Karpas-422 (cell line): ENCODE results near the gene NMNAT3. TPM values are rescaled to one million over a fixed set of nuclear protein-coding genes. Genes with fewer than 3 reads are reported as not detected.
A peak's percentile ranks its signal among the peaks of the same experiment; 100 is the strongest.
"Not testable (repeated sequence)": the region's sequence is repeated elsewhere in the genome, so short reads cannot be mapped to it uniquely, and the experiment has no call there.

Experiments used
- DNase-seq: peaks from one replicate; pipeline ENCODE4 v3.0.0-alpha.2; 2015
- H2AFZ ChIP-seq: fragments of 200-600 bp; sonication (generic); 2 replicates; pipeline ENCODE4 v1.6.1; 2014; ENCODE audit warnings: antibody characterized with exemption, low read length, mixed read lengths
- H3K27ac ChIP-seq: fragments of 200-600 bp; sonication (generic); 2 replicates; pipeline ENCODE4 v1.5.1; 2014; ENCODE audit warnings: mild to moderate bottlenecking, low read length, moderate library complexity
- H3K27me3 ChIP-seq: fragments of 200-600 bp; sonication (generic); 2 replicates; pipeline ENCODE4 v1.6.1; 2014; ENCODE audit warnings: low read length, mixed read lengths
- H3K36me3 ChIP-seq: fragments of 200-600 bp; sonication (generic); 2 replicates; pipeline ENCODE4 v1.6.1; 2014; ENCODE audit warnings: low read length, mixed read lengths; ENCODE audit not compliant: insufficient read depth
- H3K4me1 ChIP-seq: fragments of 200-600 bp; sonication (generic); 2 replicates; pipeline ENCODE4 v1.6.1; 2014; ENCODE audit warnings: mild to moderate bottlenecking, low read length, mixed read lengths
- H3K4me2 ChIP-seq: fragments of 200-600 bp; sonication (generic); 2 replicates; pipeline ENCODE4 v1.6.1; 2014; ENCODE audit warnings: low read length, low read depth, mild to moderate bottlenecking; ENCODE audit not compliant: poor library complexity, severe bottlenecking
- H3K4me3 ChIP-seq: fragments of 200-600 bp; sonication (generic); 2 replicates; pipeline ENCODE4 v1.5.1; 2014; ENCODE audit warnings: mild to moderate bottlenecking, antibody characterized with exemption, low read length, mixed read lengths
- H3K79me2 ChIP-seq: fragments of 200-600 bp; sonication (generic); 2 replicates; pipeline ENCODE4 v1.6.1; 2014; ENCODE audit warnings: mild to moderate bottlenecking, low read length, mixed read lengths
- H3K9ac ChIP-seq: fragments of 200-600 bp; sonication (generic); 2 replicates; pipeline ENCODE4 v1.6.0; 2014; ENCODE audit warnings: low read length
- H3K9me2 ChIP-seq: fragments of 200-600 bp; sonication (generic), shearing (Covaris generic); replicated peaks from 2 replicates; pipeline ENCODE4 v1.6.0; 2014; ENCODE audit warnings: mild to moderate bottlenecking, low read length, moderate library complexity; ENCODE audit not compliant: insufficient read depth
- H3K9me3 ChIP-seq: fragments of 300-700, 200-600 bp; sonication (generic); 2 replicates; pipeline ENCODE4 v1.6.1; 2014; ENCODE audit warnings: low read length, mixed read lengths
- H4K20me1 ChIP-seq: fragments of 200-600 bp; sonication (generic); 2 replicates; pipeline ENCODE4 v1.6.1; 2014; ENCODE audit warnings: mild to moderate bottlenecking, antibody characterized with exemption, low read length, low read depth; ENCODE audit not compliant: insufficient read depth
- total RNA-seq: library from RNA; depleted of rRNA; stranded (reverse); fragments of >200 nt; shearing (Covaris generic); gene quantifications from 2 replicates; pipeline ENCODE4 v1.2.3, GENCODE V29; 2014; ENCODE audit warnings: low replicate concordance

Gene NMNAT3
- total RNA-seq, 1 experiment from 2014 or later: not detected

DNA sequence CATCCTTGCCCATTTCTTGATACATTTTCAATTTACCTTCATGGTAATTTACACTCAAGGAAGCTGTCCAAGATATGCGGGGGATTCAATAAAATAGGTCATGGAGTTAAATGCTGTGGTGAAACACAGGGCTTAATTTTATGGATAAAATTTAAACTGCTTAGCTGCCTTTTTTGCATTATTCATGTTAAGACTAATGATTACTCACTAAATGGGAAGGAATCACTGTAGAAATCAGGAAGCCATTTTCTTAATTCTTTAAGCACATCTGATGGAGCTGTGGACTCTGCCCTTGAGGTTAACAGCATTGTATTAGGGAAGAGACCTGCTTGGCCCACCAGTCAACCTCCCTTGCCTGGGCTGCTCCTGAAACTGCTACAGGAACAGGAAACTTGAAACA is 75.8 kb downstream of the NMNAT3 start:
- Histone ChIP-seq H3K4me2 (no peak overlapping the region), H3K79me2 (no peaks in the 10 kb centered on the region), H3K9me2 (no peaks in the 10 kb centered on the region), H3K4me3 (no peak overlapping the region), H4K20me1 (no peaks in the 10 kb centered on the region), H3K36me3 (no peaks in the 10 kb centered on the region), H3K27ac (no peak overlapping the region), H2AFZ (no peak overlapping the region), H3K4me1 (no peaks in the 10 kb centered on the region), H3K27me3 (no peaks in the 10 kb centered on the region), H3K9ac (no peak overlapping the region), H3K9me3 (no peaks in the 10 kb centered on the region)
- DNase-seq: no peak

GRCh38 chr3:139601191-139601961 is 76.4 kb downstream of the NMNAT3 start:
- Histone ChIP-seq H3K9ac (no peak overlapping the region), H3K9me3 (no peaks in the 10 kb centered on the region), H3K27ac (no peak overlapping the region), H2AFZ (no peak overlapping the region), H3K4me2 (no peak overlapping the region), H3K36me3 (no peaks in the 10 kb centered on the region), H4K20me1 (no peaks in the 10 kb centered on the region), H3K9me2 (no peaks in the 10 kb centered on the region), H3K27me3 (no peaks in the 10 kb centered on the region), H3K79me2 (no peaks in the 10 kb centered on the region), H3K4me3 (no peak overlapping the region), H3K4me1 (no peaks in the 10 kb centered on the region)
- no peak for DNase-seq

- Histone ChIP-seq H4K20me1 (no peaks in the 10 kb centered on the region), H3K4me3 (no peak overlapping the region), H3K9me2 (no peaks in the 10 kb centered on the region), H3K79me2 (no peaks in the 10 kb centered on the region), H3K4me2 (no peak overlapping the region), H3K4me1 (no peaks in the 10 kb centered on the region), H3K9ac (no peak overlapping the region), H2AFZ (no peak overlapping the region), H3K27me3 (no peaks in the 10 kb centered on the region), H3K27ac (no peak overlapping the region), H3K9me3 (no peaks in the 10 kb centered on the region), H3K36me3 (no peaks in the 10 kb centered on the region)
- DNase-seq: no peak
Observed at GRCh38 chr3:139597947-139598346, 79.8 kb downstream of the NMNAT3 start.

GRCh38 chr3:139591186-139591585 is 86.6 kb downstream of the NMNAT3 start:
- H3K9me3 ChIP-seq, H2AFZ ChIP-seq, H3K4me1 ChIP-seq, H4K20me1 ChIP-seq, H3K27ac ChIP-seq, H3K9me2 ChIP-seq, H3K9ac ChIP-seq, H3K79me2 ChIP-seq, H3K36me3 ChIP-seq, H3K27me3 ChIP-seq, H3K4me3 ChIP-seq, H3K4me2 ChIP-seq, DNase-seq: not testable (repeated sequence)

- Histone ChIP-seq H3K9me3 (no peaks in the 10 kb centered on the region), H3K79me2 (no peaks in the 10 kb centered on the region), H4K20me1 (no peaks in the 10 kb centered on the region), H3K9ac (no peak overlapping the region), H3K27me3 (no peaks in the 10 kb centered on the region), H3K27ac (no peak overlapping the region), H3K4me3 (no peak overlapping the region), H3K36me3 (no peaks in the 10 kb centered on the region), H2AFZ (no peak overlapping the region), H3K4me1 (no peaks in the 10 kb centered on the region), H3K4me2 (no peak overlapping the region), H3K9me2 (no peaks in the 10 kb centered on the region)
- DNase-seq: peak; percentile 60
Observed at GRCh38 chr3:139588450-139588849, 89.3 kb downstream of the NMNAT3 start.

DNA sequence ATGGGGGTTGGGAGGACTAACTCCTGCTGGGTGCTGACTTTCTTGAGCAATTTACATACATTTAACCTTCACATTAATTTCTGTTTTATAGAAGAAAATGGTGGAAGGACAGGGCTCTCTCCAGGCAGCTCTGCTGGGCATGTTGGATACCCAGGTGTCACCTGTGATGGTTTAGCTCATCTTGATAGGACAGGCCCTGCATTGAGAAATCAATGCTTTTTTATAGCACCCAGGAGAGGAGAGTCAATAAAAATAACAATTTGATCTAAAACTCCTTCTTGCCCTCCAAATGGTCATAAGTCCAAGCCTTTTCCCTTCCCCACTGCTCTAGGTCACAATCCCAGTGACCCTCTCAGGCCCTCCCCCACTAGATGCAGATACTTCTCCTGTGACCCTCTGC is 90.0 kb downstream of the NMNAT3 start:
- H3K4me3 ChIP-seq: no peak overlapping the region

GRCh38 chr3:139586420-139587017 is 91.3 kb downstream of the NMNAT3 start:
- no peak for DNase-seq
- Histone ChIP-seq H3K4me1 (no peaks in the 10 kb centered on the region), H3K27me3 (no peaks in the 10 kb centered on the region), H3K4me2 (no peak overlapping the region), H3K9me2 (no peaks in the 10 kb centered on the region), H3K27ac (no peak overlapping the region), H3K4me3 (no peak overlapping the region), H3K36me3 (no peaks in the 10 kb centered on the region), H3K79me2 (no peaks in the 10 kb centered on the region), H4K20me1 (no peaks in the 10 kb centered on the region), H3K9me3 (no peaks in the 10 kb centered on the region), H2AFZ (no peak overlapping the region), H3K9ac (no peak overlapping the region)

More for the DNA sequence above, 90.0 kb downstream of the NMNAT3 start:
- Histone ChIP-seq H3K9ac (no peak overlapping the region), H3K27me3 (no peaks in the 10 kb centered on the region), H3K4me2 (no peak overlapping the region), H3K4me1 (no peaks in the 10 kb centered on the region), H3K9me2 (no peaks in the 10 kb centered on the region), H3K9me3 (no peaks in the 10 kb centered on the region), H2AFZ (no peak overlapping the region), H3K27ac (no peak overlapping the region), H3K36me3 (no peaks in the 10 kb centered on the region), H4K20me1 (no peaks in the 10 kb centered on the region), H3K79me2 (no peaks in the 10 kb centered on the region)
- no peak for DNase-seq

- Histone ChIP-seq H3K4me3 (no peak overlapping the region), H3K27me3 (no peaks in the 10 kb centered on the region), H3K4me2 (no peak overlapping the region), H3K9me2 (no peaks in the 10 kb centered on the region), H3K36me3 (no peaks in the 10 kb centered on the region), H3K9ac (no peak overlapping the region), H3K79me2 (no peaks in the 10 kb centered on the region), H3K9me3 (no peaks in the 10 kb centered on the region), H2AFZ (no peak overlapping the region), H3K27ac (no peak overlapping the region), H4K20me1 (no peaks in the 10 kb centered on the region), H3K4me1 (no peaks in the 10 kb centered on the region)
- no peak for DNase-seq
Observed at GRCh38 chr3:139585820-139586219, 92.0 kb downstream of the NMNAT3 start.
